Omental fat pad (tissue), 4 donors: ENCODE results near the gene LPP. TPM values are rescaled to one million over a fixed set of nuclear protein-coding genes. Genes with fewer than 3 reads are reported as not detected.

Experiments used
- ATAC-seq: fragments of 150-250 bp; one replicate; pipeline ENCODE4 v1.9.1; 2016; ENCODE audit warnings: mild to moderate bottlenecking, moderate library complexity; ENCODE audit not compliant: low FRiP score
- DNase-seq: peaks from one replicate; pipeline ENCODE4 v3.0.0-alpha.2; 2019; ENCODE audit warnings: low spot score
- CTCF ChIP-seq, 3 donors: fragments of 450-650 bp; IDR thresholded peaks; one replicate each; pipeline ENCODE4 v1.5.1; 2016 to 2017; ENCODE audit warnings: antibody characterized with exemption in 3 of 3, mild to moderate bottlenecking in 3 of 3, moderate library complexity in 2 of 3
- total RNA-seq, 4 donors: library from RNA; depleted of rRNA; stranded (reverse); fragments of >200 nt; gene quantifications; one replicate each; pipeline ENCODE4 v1.1.0, GENCODE V29; 2016

LPP gene
- total RNA-seq, 4 donors from 2014 or later = 113 to 302 (median 126) TPM

GRCh38 chr3:188184160-188184559, 30.2 kb downstream of the LPP start:
- ATAC-seq (no peak), DNase-seq (no peak)
- no peak for TF ChIP-seq CTCF (IDR thresholded peaks at IDR 0.05)

- no peak for ATAC-seq
- DNase-seq = no peak
- TF ChIP-seq CTCF (IDR thresholded peaks at IDR 0.05) = no peak
Measured at GRCh38 chr3:188184649-188185048, 30.7 kb downstream of the LPP start.

GRCh38 chr3:188185717-188186251, 31.8 kb downstream of the LPP start:
- ATAC-seq (no peak), DNase-seq (no peak)
- TF ChIP-seq CTCF (IDR thresholded peaks at IDR 0.05) = no peak

- no peak for DNase-seq
- ATAC-seq = no peak
- no peak for TF ChIP-seq CTCF (IDR thresholded peaks at IDR 0.05)
Measured at GRCh38 chr3:188187053-188187452, 33.1 kb downstream of the LPP start.

GRCh38 chr3:188188911-188189310, 35.0 kb downstream of the LPP start:
- ATAC-seq (no peak), DNase-seq (no peak)
- TF ChIP-seq CTCF (IDR thresholded peaks at IDR 0.05) = no peak

GRCh38 chr3:188191460-188191859, 37.5 kb downstream of the LPP start:
- no peak for TF ChIP-seq CTCF (IDR thresholded peaks at IDR 0.05)
- DNase-seq = no peak
- ATAC-seq = no peak

GRCh38 chr3:188192034-188192433, 38.1 kb downstream of the LPP start:
- TF ChIP-seq CTCF (IDR thresholded peaks at IDR 0.05) = no peak
- no peak for DNase-seq
- no peak for ATAC-seq
